Smooth muscle cell of the brain vasculature (primary cell): ENCODE measurements around the gene EEF1E1.
"Not testable (repeated sequence)": the region's sequence is repeated elsewhere in the genome, so short reads cannot be mapped to it uniquely, and the experiment has no call there.

Experiments used
- DNase-seq: peaks from one replicate; pipeline ENCODE4 v3.0.0-alpha.2; 2012; ENCODE audit warnings: low read depth, low spot score

Gene EEF1E1

GRCh38 chr6:8063761-8064637, 38.3 kb downstream of the EEF1E1 start, which contains the start of gene BLOC1S5:
Gene BLOC1S5 (minus strand): TSS chr6:8064389. CDS start chr6:8064376, 13 bp downstream.
- peak; percentile 95 for DNase-seq

GRCh38 chr6:8061736-8062135, 40.6 kb downstream of the EEF1E1 start:
- DNase-seq: no peak

- DNase-seq: no peak
Measured at GRCh38 chr6:8060346-8060745, 42.0 kb downstream of the EEF1E1 start.

DNA sequence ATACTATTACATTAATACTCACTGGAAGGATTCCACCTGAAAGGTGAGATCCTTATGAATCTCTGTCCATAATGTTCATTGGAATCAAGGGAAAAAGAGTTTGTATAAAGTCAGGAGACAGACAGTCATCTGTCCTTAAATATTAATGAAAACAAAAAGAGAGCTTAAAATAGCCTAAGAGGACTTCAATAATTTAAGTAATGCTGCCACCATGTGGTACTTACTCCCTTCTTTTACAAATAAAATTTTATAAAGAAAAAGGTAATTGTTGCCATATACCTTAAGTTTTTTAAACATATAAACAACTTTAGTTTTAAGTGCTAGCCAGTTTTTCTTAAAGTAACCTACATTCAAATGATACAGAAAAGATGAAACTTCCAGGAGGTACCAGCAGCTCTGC, 43.2 kb downstream of the EEF1E1 start:
- no peak for DNase-seq

- DNase-seq: no peak
Measured at GRCh38 chr6:8057793-8058192, 44.6 kb downstream of the EEF1E1 start.

- no peak for DNase-seq
Measured at GRCh38 chr6:8057263-8057662, 45.1 kb downstream of the EEF1E1 start.

DNA sequence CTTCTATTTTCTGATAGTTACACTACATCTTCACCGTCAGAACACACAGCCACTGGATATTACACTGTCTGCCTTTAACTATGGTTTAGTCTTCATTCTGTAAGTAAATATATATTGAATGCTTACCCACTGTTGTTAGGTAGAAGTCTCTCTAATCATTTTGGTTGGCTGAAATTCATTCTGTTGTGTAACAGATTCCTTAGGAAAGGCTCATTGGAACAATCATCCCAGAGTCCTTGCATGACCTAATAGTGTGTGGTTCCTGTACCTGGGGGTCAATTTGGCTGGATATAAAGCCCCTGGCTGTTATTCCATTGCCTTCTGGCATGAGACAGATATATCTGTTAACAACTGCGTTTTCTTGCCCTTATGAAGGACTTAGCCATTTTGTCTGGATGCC, 48.1 kb downstream of the EEF1E1 start:
- no peak for DNase-seq

GRCh38 chr6:8047541-8048292, 54.6 kb downstream of the EEF1E1 start:
- DNase-seq: no peak

DNA sequence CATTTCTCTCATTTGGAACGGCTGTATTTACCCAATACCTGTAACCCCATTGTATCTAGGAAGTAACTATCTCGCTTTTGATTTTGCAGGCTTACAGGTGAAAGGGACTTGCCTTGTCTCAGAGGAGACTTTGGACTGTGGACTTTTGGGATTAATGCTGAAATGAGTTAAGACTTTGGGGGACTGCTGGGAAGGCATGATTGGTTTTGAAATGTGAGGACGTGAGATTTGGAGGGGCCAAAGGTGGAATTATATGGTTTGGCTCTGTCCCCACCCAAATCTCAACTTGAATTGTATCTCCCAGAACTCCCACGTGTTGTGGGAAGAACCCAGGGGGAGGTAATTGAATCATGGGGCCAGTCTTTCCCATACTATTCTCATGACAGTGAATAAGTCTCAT, 56.6 kb downstream of the EEF1E1 start:
- not testable (repeated sequence) for DNase-seq

GRCh38 chr6:8043221-8043620, 59.1 kb downstream of the EEF1E1 start:
- no peak for DNase-seq

DNA sequence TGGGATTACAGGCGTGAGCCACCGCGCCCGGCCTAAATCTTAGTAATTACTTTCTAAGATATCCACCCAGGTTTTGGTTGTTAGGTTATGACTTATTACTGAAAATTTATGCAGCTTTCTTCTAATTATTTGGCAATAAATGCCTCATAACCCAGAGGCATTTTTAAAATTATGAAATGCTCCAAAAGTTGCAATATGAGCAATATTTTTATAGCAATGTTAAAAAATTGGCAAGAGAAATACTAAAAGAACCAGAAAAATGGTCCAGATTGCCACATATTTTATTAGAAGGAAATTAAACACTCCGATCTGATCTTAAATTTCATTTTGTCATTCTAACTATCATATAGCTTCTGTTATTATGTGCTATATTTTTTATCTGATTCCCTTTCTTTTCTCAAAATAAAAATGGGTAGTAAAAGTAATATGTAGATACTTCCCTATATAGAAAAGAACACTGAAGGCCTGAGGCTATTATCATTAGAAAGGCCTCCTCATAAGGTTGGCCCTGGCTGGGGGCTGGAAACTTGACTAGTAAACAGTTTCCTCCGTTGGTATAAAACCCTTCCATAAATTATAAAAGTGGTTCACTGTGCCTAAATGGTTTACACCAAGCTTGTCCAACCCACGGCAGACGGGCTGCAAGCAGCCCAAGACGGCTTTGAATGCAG, 60.3 kb downstream of the EEF1E1 start:
- DNase-seq: no peak

- DNase-seq: not testable (repeated sequence)
Measured at GRCh38 chr6:8034107-8034506, 68.2 kb downstream of the EEF1E1 start.

DNA sequence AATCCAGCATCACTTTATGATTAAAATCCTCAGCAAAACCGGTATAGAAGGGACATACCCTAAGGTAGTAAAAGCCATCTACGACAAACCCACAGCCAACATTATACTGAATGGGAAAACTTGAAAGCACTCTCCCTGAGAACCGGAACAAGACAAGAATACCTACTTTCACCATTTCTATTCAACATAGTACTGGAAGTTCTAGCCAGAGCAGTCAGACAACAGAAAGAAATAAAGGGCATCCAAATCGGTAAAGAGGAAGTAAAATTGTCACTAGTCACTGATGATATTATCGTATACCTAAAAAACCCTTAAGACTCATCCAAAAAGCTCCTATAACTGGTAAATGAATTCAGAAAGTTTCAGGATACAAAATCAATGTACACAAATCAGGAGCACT, 71.4 kb downstream of the EEF1E1 start:
- DNase-seq: no peak
